Parathyroid adenoma (tissue), 2 donors: ENCODE data around the gene HSP90AB1.

ENCODE experiments used
- H2AFZ ChIP-seq: fragments of 300-600 bp; sonication (generic); one replicate; pipeline ENCODE4 v1.7.0; 2017; ENCODE audit warnings: antibody characterized with exemption, mild to moderate bottlenecking
- H3K27ac ChIP-seq: fragments of 300-600 bp; sonication (generic); one replicate; pipeline ENCODE4 v1.7.0; 2017
- H3K27me3 ChIP-seq: fragments of 300-600 bp; sonication (generic); one replicate; pipeline ENCODE4 v1.7.0; 2017; ENCODE audit warnings: low read length; ENCODE audit not compliant: control insufficient read depth, insufficient read depth
- H3K36me3 ChIP-seq: fragments of 300-600 bp; sonication (generic); one replicate; pipeline ENCODE4 v1.7.0; 2017; ENCODE audit warnings: low read length; ENCODE audit not compliant: control insufficient read depth, insufficient read depth
- H3K4me1 ChIP-seq: fragments of 300-600 bp; sonication (generic); one replicate; pipeline ENCODE4 v1.7.0; 2017; ENCODE audit warnings: control low read depth
- H3K4me2 ChIP-seq: fragments of 300-600 bp; sonication (generic); one replicate; pipeline ENCODE4 v1.7.0; 2017; ENCODE audit warnings: low read length
- H3K4me3 ChIP-seq: fragments of 300-600 bp; sonication (generic); one replicate; pipeline ENCODE4 v1.7.0; 2017; ENCODE audit warnings: low read depth, low read length
- H3K79me2 ChIP-seq: fragments of 300-600 bp; sonication (generic); one replicate; pipeline ENCODE4 v1.7.0; 2017; ENCODE audit warnings: control low read depth
- H3K9ac ChIP-seq: fragments of 300-600 bp; sonication (generic); one replicate; pipeline ENCODE4 v1.7.0; 2017; ENCODE audit warnings: mild to moderate bottlenecking
- H3K9me3 ChIP-seq: fragments of 300-600 bp; sonication (generic); one replicate; pipeline ENCODE4 v1.7.0; 2017; ENCODE audit warnings: low read length; ENCODE audit not compliant: control insufficient read depth
- CTCF ChIP-seq: fragments of 300-600 bp; sonication (generic); IDR thresholded peaks from one replicate; pipeline ENCODE4 v1.7.0; 2017; ENCODE audit warnings: antibody characterized with exemption, mild to moderate bottlenecking
- donor health status: primary hyperparathyroidism.

Gene HSP90AB1

DNA sequence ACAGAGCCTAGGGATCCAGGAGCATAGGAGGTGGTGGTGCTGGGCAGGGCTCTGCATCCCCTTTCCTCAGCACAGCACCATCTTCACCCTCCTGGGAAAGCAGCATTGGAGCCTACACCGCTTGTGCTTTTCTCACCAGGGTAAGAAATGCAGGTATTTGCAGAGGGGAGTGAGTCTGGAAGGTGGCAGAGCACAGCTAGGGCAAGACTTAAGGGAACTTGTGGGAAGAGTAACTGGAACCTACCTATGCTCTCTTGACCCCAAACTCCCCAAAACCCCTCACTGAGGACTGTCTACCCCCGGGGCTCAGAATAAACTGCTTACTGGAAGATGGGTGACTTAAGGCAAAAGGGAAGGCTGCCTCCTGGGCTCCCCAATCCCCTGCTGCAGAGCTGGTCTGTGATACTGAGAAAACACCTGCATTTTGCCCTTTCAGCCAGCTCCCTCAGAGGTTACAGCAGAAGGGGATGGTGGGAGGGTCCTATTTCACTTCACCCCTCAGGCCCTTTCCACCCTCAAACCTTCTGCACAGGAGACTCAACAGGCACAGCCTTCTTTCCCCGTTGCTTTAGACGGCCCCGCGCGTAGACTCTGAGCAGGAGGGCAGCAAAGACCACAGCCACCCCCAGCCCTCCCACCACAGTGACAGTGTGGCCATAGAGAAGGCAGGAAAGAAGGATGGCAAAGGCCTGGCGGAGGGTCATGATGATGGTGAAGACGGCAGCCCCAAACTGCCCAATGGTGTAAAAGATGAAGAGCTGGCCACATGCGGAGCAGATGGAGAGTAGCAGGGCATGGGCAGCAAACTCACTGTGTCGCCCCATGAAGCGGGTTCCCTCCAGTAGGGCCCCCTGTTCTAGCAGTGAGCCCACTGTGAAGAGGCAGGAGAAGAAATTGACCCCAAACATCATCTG is 7.5 kb downstream of the HSP90AB1 start:
- H3K9me3 ChIP-seq = no peaks in the 10 kb centered on the region
- no peaks in the 10 kb centered on the region for H3K27me3 ChIP-seq
- no peak overlapping the region for H2AFZ ChIP-seq
- no peaks in the 10 kb centered on the region for H3K36me3 ChIP-seq
- no peak overlapping the region for H3K27ac ChIP-seq
- H3K9ac ChIP-seq = no peak overlapping the region
- no peak for TF ChIP-seq CTCF
- no peak overlapping the region for H3K4me2 ChIP-seq
- no peaks in the 10 kb centered on the region for H3K79me2 ChIP-seq
- no peak overlapping the region for H3K4me3 ChIP-seq
- peaks cover 12% of the 10 kb centered on the region for H3K4me1 ChIP-seq

GRCh38 chr6:44255105-44255808 is 8.4 kb downstream of the HSP90AB1 start:
- TF ChIP-seq CTCF = no peak
- Histone ChIP-seq H3K27ac (no peak overlapping the region), H3K4me3 (no peak overlapping the region), H2AFZ (no peak overlapping the region), H3K27me3 (no peaks in the 10 kb centered on the region), H3K4me2 (no peak overlapping the region), H3K79me2 (no peaks in the 10 kb centered on the region), H3K4me1 (peaks cover 12% of the 10 kb centered on the region), H3K9ac (no peak overlapping the region), H3K36me3 (no peaks in the 10 kb centered on the region), H3K9me3 (no peaks in the 10 kb centered on the region)

- Histone ChIP-seq H3K9me3 (no peaks in the 10 kb centered on the region), H3K27ac (peak overlapping the region; percentile 81), H3K4me1 (peaks cover 12% of the 10 kb centered on the region), H3K79me2 (no peaks in the 10 kb centered on the region), H3K4me3 (peak overlapping the region; percentile 67), H3K27me3 (no peaks in the 10 kb centered on the region), H3K36me3 (no peaks in the 10 kb centered on the region), H3K9ac (no peak overlapping the region), H2AFZ (peak overlapping the region; percentile 97), H3K4me2 (peak overlapping the region; percentile 60)
- no peak for TF ChIP-seq CTCF
Observed at GRCh38 chr6:44255871-44256774, 9.2 kb downstream of the HSP90AB1 start.

- H3K4me1 ChIP-seq = peaks cover 12% of the 10 kb centered on the region
- H2AFZ ChIP-seq = peak overlapping the region; percentile 97
- no peak overlapping the region for H3K9ac ChIP-seq
- H3K27me3 ChIP-seq = no peaks in the 10 kb centered on the region
- no peak for TF ChIP-seq CTCF
- no peaks in the 10 kb centered on the region for H3K9me3 ChIP-seq
- H3K79me2 ChIP-seq = no peaks in the 10 kb centered on the region
- H3K4me2 ChIP-seq = peak overlapping the region; percentile 60
- no peaks in the 10 kb centered on the region for H3K36me3 ChIP-seq
- H3K27ac ChIP-seq = peak overlapping the region; percentile 81
- H3K4me3 ChIP-seq = peak overlapping the region; percentile 67
Observed at GRCh38 chr6:44256775-44257024, 9.8 kb downstream of the HSP90AB1 start.
